GM18870 (cell line): ENCODE results near the gene COQ4.

ENCODE experiments used
- ATAC-seq: cut with Tn5 transposase; IDR thresholded peaks from one replicate; pipeline ENCODE4 v1.9.1; 2021; ENCODE audit warnings: moderate library complexity; ENCODE audit not compliant: unreplicated experiment

The COQ4 gene

DNA sequence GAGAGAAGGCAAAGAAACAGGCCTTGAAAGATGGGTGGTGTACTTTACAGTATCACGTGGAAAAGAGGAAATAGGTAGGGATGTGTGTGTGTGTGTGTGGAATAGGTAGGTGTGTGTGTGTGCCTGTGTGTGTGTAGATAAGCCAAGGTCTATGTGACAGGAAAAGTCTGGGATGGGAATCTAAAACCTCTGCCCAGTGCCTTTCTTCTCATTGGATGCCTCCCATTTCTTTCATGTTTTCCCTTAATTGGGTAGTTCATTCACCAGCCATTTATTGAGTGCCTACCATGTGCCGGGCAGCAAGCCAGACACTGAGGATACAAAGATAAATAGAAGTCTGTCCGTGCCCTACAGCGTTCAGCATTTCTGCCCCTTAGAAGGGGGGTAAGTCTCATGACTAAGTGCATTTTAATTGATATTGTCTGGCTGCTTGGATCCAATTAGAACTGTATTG, 49.6 kb downstream of the COQ4 start:
- ATAC-seq: no peak

DNA sequence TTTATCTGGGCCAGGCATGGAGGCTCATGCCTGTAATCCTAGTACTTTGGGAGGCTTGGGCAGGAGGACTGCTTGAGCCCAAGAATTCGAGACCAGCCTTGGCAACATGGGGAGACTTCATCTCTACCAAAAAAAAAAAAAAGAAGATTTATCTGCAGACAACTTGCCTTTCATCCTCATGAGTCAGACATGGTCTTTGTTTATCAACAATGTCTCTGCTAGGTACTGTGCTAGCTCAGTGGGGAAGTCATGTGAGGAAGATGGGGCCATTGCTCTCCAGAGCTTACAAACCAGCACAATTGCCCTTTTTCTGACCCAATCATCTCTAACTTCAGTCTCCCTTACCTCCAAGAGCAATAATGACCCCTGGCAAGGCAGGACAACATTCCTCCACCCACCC, 50.1 kb downstream of the COQ4 start:
- no peak for ATAC-seq

DNA sequence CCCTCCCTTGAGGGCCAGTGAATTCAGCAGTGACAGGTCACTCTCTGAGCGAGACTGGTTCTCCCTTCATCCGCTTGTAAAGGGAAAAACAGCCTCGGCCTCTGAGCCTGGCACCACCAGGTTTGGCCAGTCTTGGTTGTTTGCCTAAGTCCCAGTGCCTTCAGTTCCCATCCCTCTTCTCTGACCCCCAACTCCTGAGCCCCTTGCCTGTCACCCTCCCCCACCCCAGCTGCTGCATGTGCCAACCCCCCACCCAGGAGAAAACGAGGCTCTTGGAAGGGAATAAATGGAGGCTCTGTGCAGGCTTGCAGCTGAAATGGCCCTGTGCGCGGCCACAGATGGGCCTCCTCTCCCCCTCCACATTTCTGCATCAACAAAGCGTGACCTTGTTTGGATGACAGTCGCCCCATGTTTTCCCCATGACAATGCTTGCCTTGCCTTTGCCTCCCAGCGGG, 51.6 kb downstream of the COQ4 start:
- no peak for ATAC-seq

DNA sequence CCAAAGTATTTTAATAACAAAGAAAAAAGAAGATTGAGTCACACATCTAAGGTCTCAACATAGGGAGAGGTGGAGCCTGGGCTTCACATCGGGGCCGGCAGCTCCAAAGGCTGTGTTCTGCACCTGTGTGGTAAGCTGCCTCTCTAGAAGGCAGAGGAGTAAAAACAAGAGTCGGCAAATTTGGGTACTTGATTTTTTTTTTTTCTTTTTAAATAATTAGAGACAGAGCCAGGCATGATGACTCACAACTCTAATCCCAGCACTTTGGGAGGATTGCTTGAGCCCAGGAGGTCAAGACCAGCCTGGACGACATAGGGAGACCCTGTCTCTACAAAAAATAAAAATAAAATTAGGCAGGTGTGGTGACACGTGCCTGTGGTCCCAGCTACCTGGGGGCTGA, 53.2 kb downstream of the COQ4 start:
- ATAC-seq: no peak

DNA sequence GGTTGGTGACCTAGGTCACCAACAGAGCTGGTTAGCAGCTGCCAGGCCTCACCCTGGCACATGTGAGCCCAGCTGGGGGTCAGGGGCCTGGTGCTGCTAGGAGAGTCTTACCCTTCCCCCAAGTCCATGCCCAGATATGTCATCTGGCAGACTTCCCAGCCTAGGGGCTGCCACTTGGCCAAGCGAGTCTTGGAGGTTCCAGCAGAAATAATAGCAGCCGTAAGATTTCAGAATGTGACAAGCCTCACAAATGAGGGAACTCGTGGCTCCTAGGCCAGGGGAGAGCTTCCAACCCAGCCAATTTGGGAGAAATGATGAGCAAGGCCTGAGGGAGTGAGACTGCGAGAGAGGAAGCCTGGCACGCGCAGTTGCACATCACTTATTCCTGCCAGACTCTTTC, 59.6 kb downstream of the COQ4 start:
- ATAC-seq: no peak

DNA sequence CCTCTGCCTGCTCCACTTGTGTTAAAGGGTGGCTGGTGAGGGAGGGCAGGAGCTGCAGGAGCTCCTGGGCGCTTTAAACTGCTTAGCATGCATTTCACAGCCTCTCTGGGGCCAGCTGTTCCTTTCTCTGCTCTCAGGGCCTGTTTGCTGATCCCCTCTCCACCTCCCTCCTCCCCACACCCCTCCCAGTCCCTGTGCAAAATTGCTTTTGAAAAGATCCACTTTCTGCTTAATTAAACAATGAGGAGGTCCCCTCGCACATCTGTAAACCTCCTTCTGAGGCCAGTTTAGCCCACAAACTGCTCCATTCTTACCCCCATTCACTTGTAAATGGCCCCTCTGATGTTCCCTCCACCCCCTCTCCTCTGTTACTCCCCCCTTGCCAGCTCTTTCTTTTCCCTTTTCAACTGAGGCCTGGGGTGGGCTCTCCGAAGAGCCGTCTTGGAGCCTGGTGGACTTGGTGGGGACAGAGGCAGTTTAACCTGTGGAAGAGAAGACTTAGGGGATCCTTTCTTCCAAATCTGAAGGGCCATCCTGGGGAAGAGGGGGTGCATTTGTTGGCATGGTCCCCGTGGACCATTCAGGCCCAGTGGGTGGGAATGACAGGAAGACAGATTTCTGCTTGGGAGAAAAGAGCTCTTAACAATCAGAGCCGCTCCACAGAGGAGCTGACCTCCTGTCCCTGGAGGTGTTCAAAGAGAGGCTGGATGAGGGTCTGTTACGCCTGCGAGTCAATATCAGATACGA, 60.5 kb downstream of the COQ4 start:
- no peak for ATAC-seq
